Measurements from ENCODE around the gene ENTPD5.
"Not testable (repeated sequence)": the region's sequence is repeated elsewhere in the genome, so short reads cannot be mapped to it uniquely, and the experiment has no call there.

ENTPD5 gene

DNA sequence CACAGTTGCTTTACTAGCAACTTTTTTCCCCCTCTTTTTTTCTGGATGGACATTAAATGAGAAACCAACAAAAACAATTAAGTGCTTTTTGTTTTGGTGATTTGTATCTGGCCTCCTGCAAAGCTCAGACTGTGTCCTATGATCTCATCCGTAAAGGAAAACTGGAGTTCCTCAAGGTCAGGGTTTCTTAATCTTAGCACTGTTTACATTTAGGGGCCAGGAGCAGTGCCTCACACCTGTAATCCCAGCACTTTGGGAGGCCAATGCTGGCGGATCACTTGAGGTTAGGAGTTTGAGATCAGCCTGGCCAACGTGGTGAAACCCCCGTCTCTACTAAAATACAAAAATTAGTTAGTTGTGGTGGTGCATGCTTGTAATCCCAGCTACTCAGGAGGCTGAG lies 28.0 kb downstream of the ENTPD5 start:
- no peak overlapping the region for H3K27ac Mint-ChIP-seq
- no peak for ATAC-seq (ENCODE audit: low read depth)
- H3K4me3 Mint-ChIP-seq, result no peak overlapping the region

DNA sequence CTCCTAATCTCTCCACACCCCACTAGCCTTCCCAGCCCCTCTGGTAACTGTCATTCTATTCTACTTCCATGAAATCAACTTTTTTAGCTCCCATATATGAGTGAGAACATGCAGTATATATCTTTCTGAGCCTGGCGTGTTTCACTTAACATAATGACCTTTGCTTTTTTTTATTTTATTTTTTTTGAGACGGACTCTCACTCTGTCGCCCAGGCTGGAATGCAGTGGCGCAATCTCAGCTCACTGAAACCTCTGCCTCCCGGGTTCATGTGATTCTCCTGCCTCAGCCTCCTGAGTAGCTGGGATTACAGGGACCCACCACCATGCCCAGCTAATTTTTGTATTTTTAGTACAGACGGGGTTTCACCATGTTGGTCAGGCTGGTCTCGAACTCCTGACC lies 30.4 kb downstream of the ENTPD5 start:
- H3K36me3 Mint-ChIP-seq, result peaks cover 19% of the 10 kb centered on the region
- not testable (repeated sequence) for H3K4me3 Mint-ChIP-seq; H3K9me3 Mint-ChIP-seq; H3K27me3 Mint-ChIP-seq; ATAC-seq (ENCODE audit: low read depth); H3K27ac Mint-ChIP-seq; H3K4me1 Mint-ChIP-seq; DNase-seq (ENCODE audit: low spot score in 2 of 2)

More for the DNA sequence above, 28.0 kb downstream of the ENTPD5 start:
- H3K27me3 Mint-ChIP-seq, result no peaks in the 10 kb centered on the region
- H3K36me3 Mint-ChIP-seq, result peaks cover 15% of the 10 kb centered on the region
- peaks cover 4% of the 10 kb centered on the region for H3K4me1 Mint-ChIP-seq
- no peak for DNase-seq (ENCODE audit: low spot score in 2 of 2)
- H3K9me3 Mint-ChIP-seq, result no peaks in the 10 kb centered on the region

DNA sequence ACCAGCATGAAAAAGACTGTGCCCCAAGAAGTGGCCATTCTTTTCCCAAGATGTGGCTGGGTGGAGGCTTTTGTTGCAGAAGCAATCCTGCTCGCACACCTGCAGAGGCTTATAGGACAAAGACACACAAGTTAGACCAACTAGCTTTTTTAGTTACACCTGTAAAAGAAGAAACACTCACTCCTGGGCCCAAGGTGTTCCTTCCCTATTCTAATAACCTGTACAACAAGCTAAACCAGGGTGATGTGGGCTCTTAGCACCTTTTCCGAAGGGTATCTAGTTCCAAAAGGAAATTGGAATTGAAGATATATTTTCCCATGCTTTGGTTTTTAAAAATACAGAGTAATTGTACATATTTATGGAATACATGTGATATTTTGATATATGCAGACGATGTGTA lies 31.0 kb downstream of the ENTPD5 start:
- H3K9me3 Mint-ChIP-seq, result no peaks in the 10 kb centered on the region
- H3K36me3 Mint-ChIP-seq, result peaks cover 19% of the 10 kb centered on the region
- H3K27ac Mint-ChIP-seq, result no peak overlapping the region
- no peaks in the 10 kb centered on the region for H3K27me3 Mint-ChIP-seq
- no peaks in the 10 kb centered on the region for H3K4me1 Mint-ChIP-seq
- H3K4me3 Mint-ChIP-seq, result no peak overlapping the region
- ATAC-seq (ENCODE audit: low read depth) (no peak), DNase-seq (ENCODE audit: low spot score in 2 of 2) (no peak)

DNA sequence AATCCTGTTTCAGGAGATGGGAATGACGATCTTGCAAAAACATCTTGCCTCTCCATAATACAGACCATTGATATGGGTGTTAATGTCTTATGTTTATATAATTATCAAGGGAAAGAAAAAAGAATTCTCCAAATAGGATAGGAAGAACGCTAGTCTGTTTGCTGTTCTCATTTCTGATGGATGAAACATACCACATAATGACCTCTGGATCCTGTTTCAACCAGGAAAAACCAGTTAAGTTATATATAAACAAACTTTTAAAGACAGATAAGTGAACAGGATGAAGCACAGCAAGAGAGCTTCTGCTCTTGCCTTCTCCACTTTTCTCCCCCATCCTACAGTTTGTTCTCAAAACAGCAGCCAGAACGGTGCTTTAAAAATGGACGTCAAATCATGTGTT lies 41.2 kb downstream of the ENTPD5 start:
- ATAC-seq (ENCODE audit: low read depth) (no peak), DNase-seq (ENCODE audit: low spot score in 2 of 2) (no peak)
- Mint-ChIP-seq H3K9me3 (no peaks in the 10 kb centered on the region), H3K4me1 (no peaks in the 10 kb centered on the region), H3K27ac (no peak overlapping the region), H3K27me3 (no peaks in the 10 kb centered on the region), H3K36me3 (peaks cover 8% of the 10 kb centered on the region), H3K4me3 (no peak overlapping the region)

DNA sequence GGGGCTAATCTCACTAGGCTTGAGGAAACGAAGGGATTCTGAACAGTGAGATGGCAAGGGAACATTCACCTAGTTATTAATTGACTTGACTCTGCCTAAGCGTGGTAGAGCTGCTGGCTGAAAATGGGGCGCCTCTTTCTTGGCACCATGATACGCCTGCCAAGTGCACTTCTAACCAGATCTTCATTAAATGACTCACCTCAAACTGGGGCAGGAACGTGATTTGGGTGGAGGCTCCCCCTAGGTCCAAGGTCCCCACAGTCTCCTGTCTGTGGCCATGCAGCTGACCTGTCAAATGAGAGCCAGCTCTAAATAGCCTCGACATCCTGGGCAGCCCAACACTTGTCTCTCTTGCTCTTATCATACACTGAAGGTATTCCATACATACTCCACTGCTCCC lies 43.0 kb downstream of the ENTPD5 start:
- ATAC-seq (ENCODE audit: low read depth) (no peak), DNase-seq (ENCODE audit: low spot score in 2 of 2) (no peak)
- Mint-ChIP-seq H3K9me3 (no peaks in the 10 kb centered on the region), H3K4me1 (no peaks in the 10 kb centered on the region), H3K36me3 (peaks cover 12% of the 10 kb centered on the region), H3K27ac (no peak overlapping the region), H3K4me3 (no peak overlapping the region), H3K27me3 (no peaks in the 10 kb centered on the region)

DNA sequence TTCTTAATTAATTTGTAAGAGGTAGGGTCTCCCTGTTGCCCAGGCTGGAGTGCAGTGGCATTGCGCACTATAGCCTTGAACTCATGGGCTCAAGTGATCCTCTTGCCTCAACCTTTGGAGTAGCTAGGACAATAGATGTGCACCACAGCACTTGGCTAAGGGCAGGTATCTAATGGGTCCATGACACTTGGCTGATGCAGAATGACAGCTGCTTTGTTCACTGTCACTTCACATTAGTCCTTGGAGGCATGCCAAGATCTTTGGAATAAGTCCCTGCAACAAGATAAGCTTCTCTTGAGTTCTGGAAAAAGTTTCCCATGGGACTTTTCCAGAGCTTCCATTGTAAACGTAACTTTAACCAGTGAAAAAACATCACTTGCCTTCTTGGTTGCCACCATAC lies 45.6 kb downstream of the ENTPD5 start:
- no peak overlapping the region for H3K4me3 Mint-ChIP-seq
- no peaks in the 10 kb centered on the region for H3K27me3 Mint-ChIP-seq
- ATAC-seq (ENCODE audit: low read depth), result no peak
- H3K4me1 Mint-ChIP-seq, result no peaks in the 10 kb centered on the region
- no peak overlapping the region for H3K27ac Mint-ChIP-seq
- H3K9me3 Mint-ChIP-seq, result no peaks in the 10 kb centered on the region
- H3K36me3 Mint-ChIP-seq, result peaks cover 18% of the 10 kb centered on the region
- no peak for DNase-seq (ENCODE audit: low spot score in 2 of 2)

DNA sequence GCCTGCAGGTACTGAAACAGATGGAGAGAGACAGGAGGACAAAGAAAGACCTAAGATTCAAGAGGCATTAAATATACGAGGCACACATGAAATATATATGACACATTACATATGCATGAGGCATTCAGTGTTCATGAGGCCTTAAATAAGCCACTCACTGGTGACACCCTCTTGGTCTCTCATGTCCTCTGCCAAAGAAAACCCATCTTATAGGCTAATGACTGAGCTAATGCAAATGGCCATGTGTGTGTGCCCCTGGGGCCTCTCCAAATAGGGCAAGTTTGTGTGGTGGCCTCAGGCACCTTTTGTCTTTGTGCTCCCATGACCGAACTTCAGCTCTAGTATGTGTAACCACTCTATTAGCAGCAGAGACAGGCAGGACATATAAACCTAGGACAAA lies 50.2 kb downstream of the ENTPD5 start:
- H3K27ac Mint-ChIP-seq, result no peak overlapping the region
- no peaks in the 10 kb centered on the region for H3K27me3 Mint-ChIP-seq
- ATAC-seq (ENCODE audit: low read depth), result no peak
- DNase-seq (ENCODE audit: low spot score in 2 of 2), result no peak
- H3K9me3 Mint-ChIP-seq, result no peaks in the 10 kb centered on the region
- H3K4me1 Mint-ChIP-seq, result no peaks in the 10 kb centered on the region
- no peak overlapping the region for H3K4me3 Mint-ChIP-seq
- peaks cover 18% of the 10 kb centered on the region for H3K36me3 Mint-ChIP-seq

DNA sequence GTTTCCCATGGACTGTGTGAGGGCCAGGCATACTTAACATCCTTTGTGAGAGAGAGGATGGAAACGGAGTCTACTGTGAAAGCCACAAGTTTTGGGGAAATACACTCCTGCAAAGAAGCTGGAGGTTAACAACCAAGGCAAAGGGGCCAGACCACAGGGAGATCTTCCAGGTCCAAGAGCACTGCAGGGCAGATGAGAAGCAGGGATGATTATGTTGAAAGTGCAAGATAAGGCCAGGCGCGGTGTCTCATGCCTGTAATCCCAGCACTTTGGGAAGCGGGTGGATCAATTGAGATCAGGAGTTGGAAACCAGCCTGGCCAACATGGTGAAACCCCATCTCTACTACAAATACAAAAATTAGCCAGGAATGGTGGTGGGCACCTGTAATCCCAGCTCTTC lies 53.9 kb downstream of the ENTPD5 start:
- no peaks in the 10 kb centered on the region for H3K27me3 Mint-ChIP-seq
- no peak for ATAC-seq (ENCODE audit: low read depth)
- H3K4me1 Mint-ChIP-seq, result no peaks in the 10 kb centered on the region
- no peak overlapping the region for H3K4me3 Mint-ChIP-seq
- no peak overlapping the region for H3K27ac Mint-ChIP-seq
- DNase-seq (ENCODE audit: low spot score in 2 of 2), result no peak
- peaks cover 30% of the 10 kb centered on the region for H3K36me3 Mint-ChIP-seq
- H3K9me3 Mint-ChIP-seq, result no peaks in the 10 kb centered on the region

DNA sequence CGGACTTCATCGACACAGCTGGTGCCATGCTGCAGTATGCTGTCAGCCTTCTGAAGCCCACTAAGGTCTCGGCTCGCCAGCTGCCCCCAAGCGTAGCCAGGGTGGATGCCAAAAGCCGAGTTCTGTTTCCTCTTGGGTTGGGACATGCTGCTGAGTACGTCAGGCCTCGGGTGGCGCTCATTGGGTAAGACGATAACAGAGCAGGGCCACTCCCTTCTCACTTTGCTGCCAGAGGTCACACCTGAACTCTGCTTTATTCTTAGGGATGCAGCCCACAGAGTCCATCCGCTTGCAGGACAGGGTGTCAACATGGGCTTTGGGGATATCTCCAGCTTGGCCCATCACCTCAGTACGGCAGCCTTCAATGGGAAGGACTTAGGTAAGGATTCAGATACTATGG lies 57.9 kb downstream of the ENTPD5 start:
- Mint-ChIP-seq H3K27ac (no peak overlapping the region), H3K4me1 (no peaks in the 10 kb centered on the region), H3K9me3 (no peaks in the 10 kb centered on the region), H3K27me3 (no peaks in the 10 kb centered on the region), H3K4me3 (no peak overlapping the region), H3K36me3 (peaks cover 28% of the 10 kb centered on the region)
- ATAC-seq (ENCODE audit: low read depth), result no peak
- DNase-seq (ENCODE audit: low spot score in 2 of 2), result no peak

DNA sequence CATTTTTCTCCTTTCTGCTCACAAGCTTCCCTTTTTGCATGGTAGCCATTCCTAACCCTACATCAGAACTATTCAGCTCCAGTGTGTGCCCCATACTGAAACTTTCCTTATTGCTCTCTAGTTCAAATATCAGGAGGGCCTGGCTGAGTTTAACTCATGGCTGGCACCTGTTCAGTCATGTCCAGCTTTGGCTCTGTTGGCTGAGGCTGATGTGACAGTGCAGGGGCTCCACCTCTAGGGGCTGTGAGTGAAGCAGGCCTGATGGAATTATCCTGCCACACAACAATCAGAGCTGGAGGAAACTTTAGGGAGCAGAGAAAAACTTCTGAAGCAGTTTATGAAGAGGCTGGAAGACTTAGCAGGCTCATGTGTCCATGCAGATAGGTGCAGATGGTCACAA lies 60.5 kb downstream of the ENTPD5 start:
- Mint-ChIP-seq H3K36me3 (peaks cover 31% of the 10 kb centered on the region), H3K4me3 (no peak overlapping the region), H3K9me3 (no peaks in the 10 kb centered on the region), H3K4me1 (no peaks in the 10 kb centered on the region), H3K27me3 (no peaks in the 10 kb centered on the region), H3K27ac (no peak overlapping the region)
- no peak for ATAC-seq (ENCODE audit: low read depth)
- DNase-seq (ENCODE audit: low spot score in 2 of 2), result no peak

DNA sequence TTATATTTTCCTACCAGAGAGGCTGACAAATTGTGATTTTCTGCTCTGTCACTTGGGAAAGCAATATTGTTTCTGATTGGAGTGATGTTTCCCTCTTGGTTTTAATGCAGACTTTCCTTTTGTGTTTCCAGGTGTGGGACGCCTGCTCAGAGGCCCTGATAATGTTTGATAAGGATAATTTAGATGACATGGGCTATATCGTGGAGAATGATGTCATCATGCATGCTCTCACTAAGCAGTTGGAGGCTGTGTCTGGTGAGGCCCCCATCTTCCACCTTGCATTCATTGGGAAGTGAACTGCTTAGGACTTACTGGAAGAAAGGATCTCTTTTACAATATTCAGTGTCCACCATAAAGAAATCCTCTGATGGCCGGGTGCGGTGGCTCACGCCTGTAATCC lies 63.4 kb downstream of the ENTPD5 start:
- Mint-ChIP-seq H3K27ac (no peak overlapping the region), H3K9me3 (no peaks in the 10 kb centered on the region), H3K4me3 (no peak overlapping the region), H3K36me3 (peaks cover 20% of the 10 kb centered on the region), H3K4me1 (peaks cover 6% of the 10 kb centered on the region), H3K27me3 (no peaks in the 10 kb centered on the region)
- DNase-seq (ENCODE audit: low spot score in 2 of 2), result no peak
- ATAC-seq (ENCODE audit: low read depth), result no peak

DNA sequence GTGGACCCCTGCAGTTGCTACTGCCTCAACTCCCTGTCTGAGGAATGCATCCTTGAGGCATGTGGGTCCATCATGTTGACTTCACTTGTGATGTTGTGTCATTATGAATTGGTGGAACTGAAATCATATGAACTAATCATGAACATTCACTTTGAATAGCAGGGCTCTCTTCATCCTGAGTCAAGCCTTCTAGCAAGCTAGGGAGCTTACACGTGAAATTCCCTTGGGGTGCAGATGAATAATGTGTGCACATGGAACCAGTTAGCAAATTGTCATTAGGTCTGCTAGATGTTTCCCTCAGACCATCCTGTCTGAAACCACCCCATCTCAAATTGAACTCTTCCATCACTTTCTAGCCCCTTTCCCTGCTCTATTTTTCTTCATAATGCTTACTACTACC lies 65.4 kb downstream of the ENTPD5 start:
- H3K36me3 Mint-ChIP-seq, result peaks cover 13% of the 10 kb centered on the region
- no peaks in the 10 kb centered on the region for H3K27me3 Mint-ChIP-seq
- no peaks in the 10 kb centered on the region for H3K9me3 Mint-ChIP-seq
- ATAC-seq (ENCODE audit: low read depth) (no peak), DNase-seq (ENCODE audit: low spot score in 2 of 2) (no peak)
- H3K27ac Mint-ChIP-seq, result peak overlapping the region; percentile 4
- no peak overlapping the region for H3K4me3 Mint-ChIP-seq
- H3K4me1 Mint-ChIP-seq, result peaks cover 13% of the 10 kb centered on the region

DNA sequence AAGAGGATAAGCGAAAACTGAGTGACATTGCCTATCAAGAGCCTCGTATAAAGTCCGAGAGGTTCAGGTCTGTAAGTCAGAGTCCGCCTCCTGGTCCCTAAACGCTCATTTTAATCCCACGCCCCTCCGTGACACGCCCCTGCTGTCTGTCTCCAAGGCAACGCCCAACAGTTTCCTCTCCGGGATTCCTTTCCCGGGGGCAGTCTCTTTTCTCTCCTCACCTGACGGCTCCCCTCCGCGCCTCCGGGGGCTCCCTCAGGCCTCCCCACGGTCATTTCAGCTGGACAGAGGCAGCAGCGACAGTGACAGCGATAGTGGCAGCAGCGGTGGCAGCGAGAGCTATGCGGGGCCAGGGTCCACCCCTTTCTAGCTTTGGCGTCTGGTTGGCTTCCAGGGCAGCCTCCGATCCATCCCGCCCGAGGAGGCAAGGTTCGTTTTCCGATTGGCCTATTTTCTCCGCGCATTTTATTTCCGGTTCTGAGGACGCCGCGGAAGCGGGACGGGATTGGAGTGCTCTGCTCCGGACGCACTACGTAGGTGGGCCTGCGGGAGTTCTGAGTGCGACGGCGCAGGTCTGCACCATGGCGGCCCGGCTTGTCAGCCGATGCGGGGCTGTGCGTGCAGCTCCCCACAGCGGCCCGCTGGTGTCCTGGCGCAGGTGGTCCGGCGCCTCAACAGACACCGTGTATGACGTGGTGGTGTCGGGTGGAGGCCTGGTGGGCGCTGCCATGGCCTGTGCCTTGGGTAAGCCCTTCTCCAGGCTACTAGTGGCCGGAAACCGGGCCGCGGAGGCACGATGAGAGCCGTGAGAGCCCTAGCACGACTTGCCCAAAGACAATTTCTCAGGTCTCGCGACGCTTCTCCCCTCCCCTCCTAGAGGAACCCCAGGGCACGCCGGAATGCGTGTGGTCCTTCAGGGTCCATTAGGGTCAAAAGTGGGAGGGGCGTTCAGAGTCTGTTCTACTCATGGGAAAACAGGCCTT lies 69.0 kb downstream of the ENTPD5 start, which contains the start of the genes COQ6 and FAM161B:
TSS of gene COQ6 (plus strand) at position 551 of the 983 bp plus-strand sequence. CDS start at position 582, 31 bp downstream.
TSS of gene FAM161B (minus strand) at position 343 of the 983 bp plus-strand sequence. CDS start at position 275, 68 bp downstream.
- H3K27ac Mint-ChIP-seq, result peak within 1 kb of the TSS; percentile 93
- DNase-seq (ENCODE audit: low spot score in 2 of 2) (peak; percentile 88 to 90), ATAC-seq (ENCODE audit: low read depth) (peak; percentile 88)
- peaks cover 4% of the 10 kb centered on the region for H3K36me3 Mint-ChIP-seq
- H3K27me3 Mint-ChIP-seq, result no peaks in the 10 kb centered on the region
- peaks cover 13% of the 10 kb centered on the region for H3K4me1 Mint-ChIP-seq
- H3K4me3 Mint-ChIP-seq, result peak within 1 kb of the TSS; percentile 98
- no peaks in the 10 kb centered on the region for H3K9me3 Mint-ChIP-seq

DNA sequence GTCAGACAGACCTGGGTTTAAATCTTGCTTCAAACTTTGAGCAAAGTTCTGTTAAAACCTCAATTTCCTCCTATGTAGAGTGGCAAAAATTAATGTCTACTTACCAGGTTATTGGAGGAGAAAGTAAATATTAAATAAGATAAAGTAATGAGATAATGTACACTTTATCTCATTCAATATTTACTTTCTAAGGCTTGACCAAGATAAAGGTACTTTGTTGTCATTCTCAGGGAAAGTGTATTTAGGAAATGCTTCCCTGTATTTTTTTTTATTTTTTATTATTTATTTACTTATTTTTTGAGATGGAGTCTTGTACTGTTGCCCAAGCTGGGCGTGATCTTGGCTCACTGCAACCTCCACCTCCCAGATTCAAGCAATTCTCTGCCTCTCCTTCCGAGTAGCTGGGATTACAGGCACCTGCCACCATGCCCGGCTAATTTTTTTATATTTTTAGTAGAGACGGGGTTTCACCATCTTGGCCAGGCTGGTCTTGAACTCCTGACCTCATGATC lies 73.9 kb downstream of the ENTPD5 start:
- no peak for ATAC-seq (ENCODE audit: low read depth)
- Mint-ChIP-seq H3K4me1 (peaks cover 4% of the 10 kb centered on the region), H3K27ac (no peak overlapping the region), H3K36me3 (peaks cover 16% of the 10 kb centered on the region), H3K9me3 (no peaks in the 10 kb centered on the region), H3K27me3 (no peaks in the 10 kb centered on the region), H3K4me3 (no peak overlapping the region)
- DNase-seq (ENCODE audit: low spot score in 2 of 2), result no peak

Data from memory B cell (primary cell).